ENCODE measurements around the gene HNF1B.

DNA sequence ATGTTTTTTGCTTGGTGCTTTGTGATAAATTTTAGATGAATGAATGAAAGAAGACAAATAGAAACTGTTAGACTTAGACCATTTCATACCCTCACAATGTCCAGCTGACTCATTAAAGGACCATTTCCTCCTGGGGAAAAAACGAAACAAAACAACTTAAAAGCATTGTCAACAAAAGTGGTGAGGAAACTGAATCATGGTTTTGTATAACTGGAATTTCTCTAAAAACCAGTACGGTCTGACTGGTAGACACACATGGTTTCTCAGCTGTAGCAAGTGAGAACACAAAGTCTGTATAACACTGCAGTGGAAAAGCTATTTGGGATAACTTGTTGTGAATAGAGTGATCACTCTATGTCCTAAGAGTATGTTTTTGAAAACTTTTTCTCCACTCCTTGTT, 96.3 kb downstream of the HNF1B start:
- TF ChIP-seq POLR2A (IDR thresholded peaks at IDR 0.05) (no peak), CTCF (IDR thresholded peaks at IDR 0.05) (no peak)
